T-helper 2 cell treated with Interferon-gamma antibody and Interleukin-4, amounts not matched to agents 100 ng/mL and 5 ng/mL, for 36 hours (primary cell): ENCODE results near the gene AATK. TPM values are rescaled to one million over a fixed set of nuclear protein-coding genes. Genes with fewer than 3 reads are reported as not detected.

Source experiments
- intact Hi-C: fragments of 100-400 bp; cut with micrococcal nuclease; formaldehyde crosslinking; loops from one replicate; pipeline ENCODE4 v1.15.1; 2023
- total RNA-seq: library from RNA; stranded (reverse); gene quantifications from 2 replicates; pipeline ENCODE4 v1.2.3, GENCODE V29; 2022

AATK gene
- total RNA-seq, 1 donor from 2014 or later, result 0.27 TPM

DNA sequence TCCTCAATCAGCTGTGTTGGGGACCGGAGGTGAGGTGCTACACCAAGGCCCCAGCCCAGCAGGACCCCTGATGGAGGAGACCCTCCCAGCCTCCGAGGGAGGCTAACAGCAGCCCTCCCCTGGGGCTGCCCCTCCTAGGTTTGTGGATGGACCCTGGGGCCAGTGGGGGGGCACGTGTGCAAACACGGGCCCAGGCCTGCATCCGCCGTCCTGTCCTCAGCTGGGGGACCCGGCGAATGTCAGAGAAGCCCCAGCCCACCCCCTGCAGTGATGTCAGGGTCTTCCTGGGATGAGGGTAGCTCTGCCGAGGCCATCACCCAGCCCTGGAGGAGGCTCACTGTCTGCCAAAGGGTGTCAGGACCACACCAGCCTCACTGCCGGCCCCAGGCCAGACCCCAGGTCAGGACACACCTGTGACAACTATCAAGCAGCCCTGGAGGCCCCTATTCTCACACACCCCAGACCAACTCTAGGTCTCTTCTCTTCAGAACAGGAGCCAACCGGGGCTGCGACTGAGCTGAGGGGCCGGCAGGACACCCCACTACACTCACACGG, 30.0 kb upstream of the AATK start:
- intact Hi-C loops, result no loop called here

DNA sequence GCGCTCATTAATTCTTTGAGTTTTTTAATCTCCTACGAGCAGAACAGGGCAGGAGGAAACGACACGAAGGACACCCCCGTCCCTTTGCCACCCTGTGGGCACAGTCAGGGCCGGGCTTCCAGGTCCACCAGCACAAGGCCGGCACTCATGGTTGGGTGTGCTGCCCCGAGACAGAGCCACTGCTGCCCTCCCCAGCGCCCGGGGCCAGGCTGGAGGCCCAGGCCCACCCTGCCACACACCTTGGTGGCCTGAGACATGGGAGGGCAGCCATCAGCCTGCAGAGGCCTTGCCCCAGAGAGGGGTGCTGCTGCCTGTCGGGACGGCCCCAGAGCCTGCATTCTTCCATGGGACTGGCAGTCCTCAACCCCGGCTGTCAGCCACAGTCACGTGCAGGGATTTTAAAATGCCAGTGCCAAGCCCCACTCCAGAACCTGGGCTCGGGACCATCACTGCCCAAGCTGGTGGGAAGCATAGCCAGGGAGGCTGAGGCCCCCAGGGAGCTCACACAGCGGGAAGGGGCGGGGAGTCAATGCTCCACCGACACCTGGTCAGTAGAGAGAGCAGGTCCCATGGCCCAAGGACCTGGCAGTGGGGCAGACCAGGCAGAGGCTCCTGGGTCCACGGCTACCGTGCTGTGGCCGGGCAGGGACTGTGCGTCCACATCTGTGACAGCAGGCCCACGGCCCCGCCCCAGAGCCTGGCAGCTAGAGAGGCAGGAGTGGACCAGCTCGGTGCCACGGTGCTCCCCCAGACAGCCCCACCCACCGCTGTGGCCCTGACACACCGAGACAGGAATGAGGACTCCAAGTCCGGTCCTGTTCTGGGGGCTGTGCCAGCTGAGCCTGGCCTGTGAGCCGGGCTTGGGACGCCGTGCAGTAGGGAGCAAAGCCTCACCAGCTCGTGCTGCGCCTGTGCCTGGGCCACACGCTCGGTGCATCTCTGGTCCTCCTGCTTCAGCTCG, 29.2 kb upstream of the AATK start:
- intact Hi-C loops, result no loop called here

DNA sequence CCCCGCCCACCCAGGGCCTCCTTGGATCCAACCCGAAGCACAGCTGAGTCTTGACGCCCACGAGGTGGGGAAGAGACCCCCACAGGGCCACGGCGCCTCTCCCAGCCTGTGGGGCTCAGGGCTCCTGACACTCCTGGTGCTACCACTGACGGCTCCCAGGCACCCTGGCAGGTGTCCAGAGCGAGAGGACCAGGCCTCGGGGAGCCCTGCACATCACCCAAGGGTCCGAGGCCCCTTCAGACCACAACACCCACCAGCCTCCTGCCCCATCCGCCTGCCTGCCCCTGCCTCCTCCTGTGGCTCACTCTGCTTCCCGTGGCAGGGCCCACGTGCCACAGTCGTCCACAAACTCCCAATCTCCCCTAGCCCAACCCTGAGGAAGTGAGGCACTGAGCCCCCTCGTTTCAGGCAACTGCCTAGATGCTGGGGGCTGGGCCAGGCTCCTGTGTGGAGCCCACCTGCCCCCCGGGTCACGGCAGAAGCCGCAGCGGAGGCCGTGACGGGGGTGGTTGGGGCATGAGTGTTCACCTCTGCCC, 28.3 kb upstream of the AATK start:
- intact Hi-C loops, result no loop called here

DNA sequence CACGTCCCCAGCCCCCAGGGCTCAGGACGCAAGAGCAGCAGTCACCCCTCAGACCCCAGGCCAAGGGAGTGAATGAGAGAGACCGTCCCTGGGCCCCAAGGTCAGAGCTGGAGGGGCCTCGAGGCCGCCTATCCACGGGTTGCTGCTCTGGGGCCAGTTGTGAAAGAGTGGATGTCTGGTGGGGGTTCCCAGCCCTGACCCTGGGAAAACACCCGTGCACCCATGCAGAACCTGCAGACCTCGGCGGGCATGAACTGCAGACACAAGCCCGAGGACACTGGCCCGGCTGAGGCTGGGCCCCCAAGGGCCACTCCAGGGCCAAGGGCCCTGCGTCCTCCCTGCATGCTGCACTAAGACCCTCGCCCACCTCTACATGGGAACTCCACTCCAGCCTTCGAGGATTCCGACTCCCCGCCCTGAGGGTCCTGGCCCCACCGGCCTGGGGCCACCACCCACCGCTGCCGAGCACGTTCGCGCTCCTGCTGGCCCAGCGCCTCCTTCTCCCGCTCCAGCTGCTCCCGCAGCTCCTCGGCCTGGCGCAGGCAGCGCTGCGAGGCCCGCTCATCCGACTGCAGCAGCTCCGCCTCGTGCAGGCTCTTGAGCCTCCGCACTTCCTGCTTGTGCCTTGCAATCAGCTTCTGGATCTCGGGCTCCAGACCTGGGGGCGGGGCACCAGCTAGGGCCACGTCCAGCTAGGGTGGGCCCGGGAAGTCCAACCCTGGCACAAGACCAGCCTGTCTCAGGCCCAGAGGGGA, 27.6 kb upstream of the AATK start:
- intact Hi-C loops, result no loop called here

DNA sequence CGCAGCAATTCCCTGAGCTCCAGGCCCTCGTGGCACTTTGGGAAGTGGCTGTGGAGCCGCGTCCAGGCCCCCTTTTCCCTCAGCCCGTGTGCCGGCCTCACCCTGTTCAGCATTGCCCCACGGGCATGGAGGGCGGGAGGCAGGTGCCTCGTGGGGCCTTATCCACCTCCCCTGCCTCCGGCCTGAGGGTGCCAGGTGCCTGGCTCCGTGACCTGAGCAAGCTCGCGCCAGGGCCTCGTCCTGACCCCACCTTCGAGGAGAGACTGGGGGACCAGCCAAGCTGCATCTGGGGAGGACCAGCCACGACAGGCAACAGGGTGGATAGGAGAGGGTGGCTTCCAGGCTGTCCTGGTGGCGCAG, 27.0 kb upstream of the AATK start:
- intact Hi-C loops, result no loop called here

DNA sequence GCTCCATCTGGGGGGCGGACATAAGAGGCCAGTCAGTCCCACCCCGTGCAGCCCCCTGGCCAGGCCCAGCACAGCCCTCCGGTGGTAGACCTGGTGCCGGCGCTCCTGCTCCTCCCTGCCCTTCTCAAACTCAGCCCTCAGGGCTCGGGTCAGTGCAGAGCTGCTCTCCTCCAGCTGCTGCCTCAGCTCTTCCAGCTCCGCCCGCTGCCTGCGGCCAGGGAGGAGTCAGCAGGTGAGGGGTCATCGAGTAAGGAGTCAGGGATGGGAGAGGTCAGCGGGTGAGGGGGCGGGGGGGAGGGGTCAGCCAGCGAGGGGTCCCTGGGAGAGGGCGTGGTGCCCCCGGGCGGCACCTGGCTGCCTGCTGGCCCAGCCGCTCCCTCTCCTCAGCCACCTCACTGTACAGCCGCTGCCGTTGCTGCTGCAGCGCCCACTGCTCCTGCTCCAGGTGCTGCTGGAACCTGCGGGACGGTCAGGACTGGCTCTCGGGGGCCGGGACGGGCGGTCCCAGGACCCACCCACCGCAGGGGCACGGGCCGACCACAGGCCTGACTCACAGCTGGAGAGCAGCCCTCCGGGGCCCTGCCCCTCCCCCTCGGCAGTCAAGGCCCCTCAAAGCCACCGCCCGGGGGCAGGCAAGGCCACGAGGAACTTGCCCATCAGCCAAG, 26.5 kb upstream of the AATK start:
- intact Hi-C loops, result no loop called here

DNA sequence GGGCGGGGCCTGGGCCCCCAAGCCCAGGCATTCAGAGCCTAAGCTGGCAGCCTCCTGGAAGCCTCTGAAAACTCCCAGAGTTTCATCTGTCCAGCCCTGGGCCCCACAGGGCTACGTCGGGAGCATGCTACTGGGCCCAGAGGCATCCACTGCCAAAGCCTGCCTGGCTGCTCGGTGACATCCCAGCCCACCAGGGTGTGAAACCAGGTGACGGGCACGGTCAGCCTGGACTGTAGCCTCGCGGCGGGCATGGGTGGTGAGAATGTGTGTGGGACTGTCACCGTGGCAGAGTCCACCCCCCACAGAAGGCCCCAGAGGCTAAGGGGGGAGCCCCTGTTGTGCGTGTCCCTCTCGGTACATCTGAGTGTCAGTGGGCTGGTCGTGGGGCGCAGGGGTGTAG, 25.6 kb upstream of the AATK start:
- intact Hi-C loops, result no loop called here

DNA sequence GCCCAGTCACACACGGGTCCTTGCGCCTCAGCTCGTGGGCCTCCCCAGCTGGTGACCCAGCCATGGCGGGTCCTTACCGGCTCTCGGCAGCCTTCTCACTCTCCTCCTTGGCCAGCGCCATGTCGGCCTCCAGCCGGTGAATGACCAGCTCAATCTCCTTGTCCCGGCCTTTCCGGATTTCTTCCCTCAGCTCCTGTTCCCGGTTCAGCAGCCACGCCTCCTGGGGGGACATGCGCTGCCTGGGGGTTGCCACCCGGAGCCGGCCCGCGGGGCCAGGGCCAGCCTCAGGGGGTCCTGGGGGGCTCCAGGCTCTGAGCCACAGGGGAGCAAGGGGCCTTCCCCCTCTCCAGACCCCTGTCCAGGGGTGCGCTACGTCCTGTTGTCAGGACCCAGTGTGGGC, 25.1 kb upstream of the AATK start:
- intact Hi-C loops, result no loop called here

DNA sequence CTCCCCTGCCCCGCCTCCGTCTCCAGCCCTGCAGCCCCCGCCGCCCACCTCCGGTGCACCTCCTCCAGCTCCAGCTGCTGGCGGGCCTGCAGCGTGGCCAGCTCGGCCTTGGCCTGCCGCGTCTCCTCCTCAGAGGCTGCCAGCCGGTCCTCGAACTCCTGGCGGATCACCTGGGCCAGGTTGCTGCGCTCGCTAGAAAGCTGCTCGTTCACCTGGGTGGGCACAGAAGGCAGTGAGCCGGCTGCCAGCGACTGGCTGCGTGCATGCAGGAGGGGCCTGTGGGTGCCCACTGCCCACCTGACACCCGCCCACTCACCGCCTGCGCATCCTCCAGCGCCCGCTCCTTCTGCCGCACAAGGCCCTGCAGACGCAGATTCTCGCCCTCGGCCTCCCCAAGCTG, 24.6 kb upstream of the AATK start:
- intact Hi-C loops, result no loop called here

DNA sequence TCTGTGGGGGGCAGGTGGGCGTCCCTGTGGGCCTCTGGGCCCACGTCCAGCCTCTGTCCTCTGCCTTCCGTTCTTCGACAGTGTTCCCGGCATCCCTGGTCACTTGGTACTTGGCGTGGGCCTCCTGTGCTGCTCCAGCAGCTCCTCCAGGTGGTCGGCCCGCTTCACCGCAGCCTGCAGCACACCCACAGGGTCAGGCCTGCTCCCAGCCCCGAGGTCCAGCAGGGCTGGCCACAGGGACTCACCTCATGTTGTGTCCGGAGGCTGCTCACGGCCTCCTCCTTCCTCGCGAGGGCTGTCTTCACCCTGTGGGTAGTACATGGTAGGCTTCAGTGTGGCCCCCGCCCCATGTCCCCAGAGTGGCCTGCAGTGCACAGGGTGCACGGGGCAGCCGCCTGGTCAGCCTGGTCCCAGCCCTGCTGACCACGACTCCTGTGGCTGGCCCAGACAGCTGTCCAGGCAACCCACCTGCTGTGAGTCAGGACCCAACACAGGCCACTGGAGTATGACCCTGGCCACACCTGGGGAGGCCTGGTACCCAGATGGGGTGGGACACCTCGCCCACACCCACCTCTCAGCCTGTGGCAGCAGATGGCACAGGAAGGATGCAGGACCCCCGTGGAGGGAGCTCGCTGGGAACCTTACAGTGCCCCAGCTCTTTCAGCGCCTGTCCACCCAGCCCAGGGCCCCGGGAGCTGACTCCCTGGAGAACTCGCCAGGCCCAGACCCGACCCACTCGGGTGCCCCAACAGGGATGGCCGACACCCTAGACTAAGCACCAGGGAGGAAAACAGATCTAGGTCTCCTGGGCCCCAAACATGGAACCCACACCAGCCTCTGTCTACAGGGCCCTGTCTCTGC, 23.9 kb upstream of the AATK start:
- intact Hi-C loops, result no loop called here

DNA sequence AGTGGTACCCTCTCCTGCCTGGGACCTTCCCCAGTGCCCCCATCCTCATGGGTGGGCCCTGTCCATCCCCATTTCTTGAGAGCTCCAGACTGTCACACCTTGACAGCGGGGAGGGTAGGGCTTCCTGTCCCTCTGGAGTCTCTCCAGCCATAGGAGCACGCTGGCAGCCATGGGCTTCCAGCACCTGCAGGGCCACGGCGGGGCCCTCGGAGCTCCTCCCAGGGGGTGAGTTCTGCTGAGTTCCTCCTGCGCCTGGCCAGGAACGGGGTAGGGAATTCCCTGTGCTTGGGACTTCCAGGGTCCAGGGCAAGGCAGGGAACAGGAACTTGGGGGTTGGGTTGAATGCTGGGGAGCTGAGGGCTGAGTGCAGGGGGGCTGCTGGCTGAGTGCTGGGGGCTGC, 23.0 kb upstream of the AATK start:
- intact Hi-C loops, result no loop called here

DNA sequence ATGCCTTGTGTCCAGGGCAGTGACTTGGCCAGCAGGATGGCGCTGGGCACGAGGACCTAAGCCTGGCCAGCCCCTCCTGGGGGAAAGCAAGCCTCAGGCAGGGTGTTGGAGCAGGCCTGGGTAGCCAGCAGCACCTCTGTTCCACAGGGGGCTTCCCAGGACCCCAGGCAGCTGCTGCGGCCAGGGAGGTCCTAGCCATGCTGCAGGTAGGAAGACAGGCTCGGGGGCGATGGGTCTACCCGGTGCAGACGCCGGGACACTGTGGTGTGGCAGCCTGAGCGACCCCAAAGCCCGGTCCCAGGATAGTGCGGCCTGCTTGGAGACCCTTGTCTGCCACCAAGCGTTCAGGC, 22.4 kb upstream of the AATK start:
- intact Hi-C loops, result no loop called here

DNA sequence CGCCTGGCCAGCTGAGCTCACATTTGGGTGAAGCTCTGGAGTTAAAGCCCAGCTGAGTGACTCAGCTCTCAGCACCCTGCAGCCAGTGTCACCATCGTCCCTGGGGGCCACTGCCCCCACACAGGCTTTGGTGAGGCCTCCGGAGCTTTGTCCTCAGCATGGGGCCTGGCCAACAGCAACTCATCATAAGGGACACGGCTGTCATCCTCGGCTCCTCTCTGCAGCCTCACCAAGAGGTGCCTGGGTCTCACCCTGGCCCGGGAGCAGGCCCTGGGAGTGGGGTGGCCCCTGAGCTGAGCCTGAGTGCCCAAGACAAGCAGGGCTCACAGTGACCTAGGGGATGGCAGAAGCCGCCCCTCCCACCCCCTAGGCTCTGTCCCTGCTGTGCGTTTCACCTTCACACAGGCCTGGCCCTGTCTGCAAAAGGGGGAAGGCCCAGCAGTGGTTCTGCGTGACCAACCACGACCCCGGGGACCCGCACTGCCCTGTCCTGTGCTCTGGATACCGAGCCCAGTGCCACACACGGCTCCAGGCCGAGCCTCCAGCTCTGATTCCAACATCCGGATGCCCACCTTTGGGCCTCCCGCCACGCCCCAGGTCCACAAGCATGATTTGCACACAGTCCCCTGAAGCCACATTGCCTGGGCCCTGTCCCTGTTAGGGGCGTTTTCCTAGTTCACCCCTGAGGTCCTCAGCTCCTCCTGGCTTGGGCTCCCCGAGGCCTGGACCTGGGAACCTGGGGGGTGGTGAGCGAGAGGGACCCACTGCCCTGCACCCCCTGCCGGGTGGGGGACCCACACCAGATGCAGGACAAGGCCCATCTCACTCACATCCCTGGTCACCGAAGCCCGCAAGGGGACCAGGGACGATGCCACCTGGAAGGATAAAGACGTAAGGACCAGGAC, 21.8 kb upstream of the AATK start:
- intact Hi-C loops, result no loop called here

DNA sequence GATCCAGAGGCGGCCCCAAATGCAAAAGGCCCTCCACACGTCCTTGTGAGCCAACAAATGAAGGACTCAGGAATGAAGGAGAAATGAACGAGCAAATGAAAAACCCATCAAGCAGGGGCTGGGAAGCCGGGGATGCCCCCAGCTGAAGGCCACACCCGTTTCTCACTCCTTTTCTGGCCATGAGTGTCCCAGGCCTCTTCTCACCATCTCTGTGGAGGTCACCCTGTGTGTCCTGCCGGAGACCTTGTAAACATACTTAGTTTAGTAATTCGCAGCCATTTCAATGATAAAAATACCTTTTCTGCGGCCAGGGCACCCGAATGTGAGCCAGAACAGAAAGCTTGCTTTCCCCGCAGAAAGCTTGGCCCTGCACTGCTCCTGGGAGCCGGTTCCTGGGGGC, 21.1 kb upstream of the AATK start:
- intact Hi-C loops, result no loop called here

DNA sequence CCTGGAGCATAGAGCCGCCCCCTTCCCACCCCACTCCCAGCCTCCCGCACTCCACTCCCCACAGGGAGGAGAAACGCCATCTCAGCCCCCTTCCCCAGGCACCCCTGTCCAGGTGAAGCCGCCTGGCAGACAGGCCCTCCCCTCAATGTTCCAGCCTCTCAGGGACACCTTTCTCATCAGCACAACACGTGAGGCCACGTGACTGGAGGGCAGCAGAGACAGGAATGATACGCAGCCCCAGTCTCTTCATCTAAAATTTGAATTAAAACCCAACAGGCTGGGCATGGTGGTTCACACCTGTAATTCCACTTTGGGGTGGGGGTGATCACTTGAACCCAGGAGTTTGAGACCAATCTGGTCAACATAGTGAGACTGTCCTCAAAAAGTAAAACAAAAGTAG, 20.2 kb upstream of the AATK start:
- intact Hi-C loops, result no loop called here

DNA sequence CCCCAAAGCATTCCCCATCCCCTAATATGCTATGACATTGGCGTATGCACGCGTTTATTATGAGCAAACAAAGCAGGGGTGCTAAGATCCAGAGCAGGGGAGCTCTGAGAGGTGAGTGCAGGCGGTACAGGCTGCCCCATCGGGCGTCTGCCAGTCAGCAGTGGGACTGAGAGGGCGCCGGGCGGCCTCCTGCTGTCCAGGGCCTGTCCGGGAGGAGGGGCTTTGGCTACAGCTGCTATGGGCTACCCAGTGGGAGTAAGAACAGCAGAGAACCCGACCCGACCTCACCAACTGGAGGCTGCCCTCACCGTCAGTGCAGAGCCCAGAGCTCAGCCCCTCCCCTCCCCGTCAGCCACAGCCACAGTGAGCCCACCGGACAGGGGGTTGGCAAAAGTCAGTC, 18.5 kb upstream of the AATK start:
- intact Hi-C loops, result no loop called here

DNA sequence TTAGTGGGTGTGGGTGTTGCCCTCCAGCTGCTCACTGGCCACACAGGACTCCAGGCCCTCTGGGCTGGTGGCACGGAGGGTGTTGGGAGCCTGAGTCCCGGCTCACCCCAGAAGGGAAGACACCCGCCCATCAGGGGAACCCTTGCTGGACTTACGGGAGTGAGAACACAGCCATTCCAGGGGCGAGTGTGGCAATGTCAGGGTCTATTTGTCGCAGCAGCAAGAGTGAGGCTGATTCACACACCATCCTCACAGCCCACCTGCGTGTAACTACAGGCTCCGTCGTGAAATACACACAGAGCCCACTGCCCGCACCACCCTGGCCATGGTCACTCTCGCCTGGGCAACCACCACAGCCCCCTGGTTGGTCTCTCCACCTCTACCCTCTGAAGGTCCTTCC, 17.8 kb upstream of the AATK start:
- intact Hi-C loops, result no loop called here

DNA sequence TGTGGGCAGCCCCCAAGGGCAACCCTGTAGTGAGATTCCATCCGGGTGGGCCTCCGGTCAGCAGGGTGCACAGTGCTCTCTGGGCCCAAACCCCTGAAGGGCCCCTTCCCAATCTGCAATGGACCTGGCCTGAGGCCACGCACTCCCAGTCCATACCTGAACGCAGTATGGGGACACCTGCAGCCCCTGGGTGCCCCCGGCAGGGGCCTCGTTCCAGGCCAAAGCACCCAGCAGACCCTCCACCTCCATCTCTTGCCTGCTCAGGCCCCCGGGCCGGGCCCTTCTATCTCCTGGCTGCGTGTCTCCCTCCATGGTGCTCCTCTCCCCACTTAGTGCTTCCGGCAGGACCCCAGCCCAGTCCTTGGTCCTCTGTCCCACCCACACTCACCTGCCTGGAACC, 17.3 kb upstream of the AATK start:
- intact Hi-C loops, result no loop called here

DNA sequence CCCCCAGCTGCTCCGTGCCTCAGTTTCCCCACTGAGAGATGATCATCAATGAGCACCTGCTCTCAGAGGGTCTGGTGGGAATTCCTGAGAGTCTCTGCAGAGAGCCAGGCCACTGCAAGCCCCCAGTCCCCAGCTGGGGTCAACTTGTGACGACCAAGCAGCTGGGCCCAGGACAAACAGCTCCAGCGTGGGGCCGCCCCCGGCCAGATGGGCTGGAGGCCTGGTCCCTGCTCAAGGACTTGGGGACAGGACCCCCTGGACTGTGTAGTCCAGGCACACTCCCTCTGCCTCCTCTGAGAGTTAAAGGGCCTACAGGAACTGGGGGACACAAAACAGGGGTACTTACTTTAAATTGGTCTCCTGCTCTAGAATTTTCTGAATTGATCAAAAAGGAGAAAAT, 16.6 kb upstream of the AATK start:
- intact Hi-C loops, result no loop called here

DNA sequence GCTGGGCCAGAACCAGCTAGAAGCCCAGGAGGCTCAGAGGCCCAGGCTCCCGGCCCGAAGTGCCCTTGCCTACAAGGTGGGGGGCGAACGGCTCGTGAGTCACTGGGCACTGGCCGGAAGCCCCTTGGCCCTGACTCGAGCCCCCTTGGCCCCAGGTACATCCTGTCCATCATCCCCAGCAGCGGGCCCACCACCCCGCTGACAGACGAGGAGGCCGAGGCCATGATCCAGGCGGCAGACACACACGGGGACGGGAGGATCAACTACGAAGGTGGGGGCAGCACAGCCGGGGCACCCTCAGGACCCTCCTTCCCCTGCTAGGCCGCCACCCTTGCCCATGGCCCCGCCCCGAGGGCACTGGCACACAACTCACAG, 15.8 kb upstream of the AATK start:
- intact Hi-C loops, result no loop called here
